EL (cell line): Measurements from ENCODE around the gene LYZL1.
"Not testable (repeated sequence)": the region's sequence is repeated elsewhere in the genome, so short reads cannot be mapped to it uniquely, and the experiment has no call there.

Source experiments
- DNase-seq: peaks from one replicate; pipeline ENCODE4 v3.0.0-alpha.2; 2016

LYZL1 gene

DNA sequence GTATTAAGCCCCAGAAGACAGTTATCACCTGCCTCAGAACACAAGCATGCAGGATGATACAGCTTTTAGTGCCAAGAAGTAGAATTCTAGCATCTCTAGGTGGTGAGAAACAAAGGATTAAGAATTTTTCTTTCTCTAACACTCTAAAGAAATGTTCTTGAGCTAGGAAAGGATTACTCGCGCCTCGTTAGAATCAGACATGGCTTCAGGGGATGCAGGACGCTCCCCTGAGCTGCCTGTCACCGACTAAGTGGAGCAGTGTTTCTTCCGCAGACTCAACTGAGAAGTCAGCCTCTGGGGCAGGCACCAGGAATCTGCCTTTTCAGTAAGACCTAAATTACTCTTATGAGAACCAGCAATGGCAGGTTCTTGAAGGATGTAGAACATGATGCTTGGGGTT is at the start of gene LYZL1:
LYZL1 (plus strand) TSS at position 165 of the 400 bp plus-strand sequence. CDS start 2,798 bp downstream, outside the sequence.
- not testable (repeated sequence) for DNase-seq

DNA sequence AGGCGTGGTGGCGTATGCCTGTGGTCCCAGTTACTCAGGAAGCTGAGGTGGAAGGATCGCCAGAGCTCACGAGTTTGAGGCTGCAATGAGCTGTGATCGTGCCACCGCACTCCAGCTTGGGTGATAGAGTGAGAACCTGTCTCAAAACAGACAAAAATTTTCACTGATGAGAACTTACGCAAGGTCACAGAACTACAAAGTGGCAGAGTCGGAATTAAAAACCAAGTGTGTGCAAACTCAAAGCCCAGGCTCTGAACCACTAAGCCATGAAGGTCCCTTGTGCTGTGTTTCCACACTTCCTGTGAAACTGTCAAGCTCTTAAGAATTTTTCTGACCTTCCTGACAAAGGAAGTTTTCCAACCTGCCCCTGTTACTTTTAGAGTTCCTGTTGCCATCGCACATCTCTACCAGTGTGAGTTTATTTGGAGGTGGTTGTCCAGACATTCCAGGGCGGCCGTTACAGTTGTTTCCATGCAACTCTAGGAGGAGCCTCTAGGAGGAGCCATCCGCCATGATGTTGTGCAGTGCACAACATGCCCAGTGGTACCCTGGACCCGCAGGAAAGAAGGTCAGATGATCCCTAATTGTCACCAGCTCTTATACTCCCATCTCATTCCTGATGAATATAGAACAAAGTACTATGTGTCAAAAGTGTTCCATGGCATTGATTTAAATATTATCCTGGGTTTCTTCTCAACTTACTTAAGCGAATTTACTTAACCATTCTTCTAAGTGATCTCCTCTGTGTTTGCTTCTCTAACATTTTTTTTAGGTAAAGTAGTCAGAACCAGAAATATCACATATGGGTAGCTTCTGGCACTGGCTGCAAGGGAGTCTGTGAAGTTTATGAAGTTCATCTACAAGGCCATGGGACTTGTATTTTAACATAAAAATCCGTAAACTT is 49.0 kb upstream of the LYZL1 start:
- peak; percentile 27 for DNase-seq

DNA sequence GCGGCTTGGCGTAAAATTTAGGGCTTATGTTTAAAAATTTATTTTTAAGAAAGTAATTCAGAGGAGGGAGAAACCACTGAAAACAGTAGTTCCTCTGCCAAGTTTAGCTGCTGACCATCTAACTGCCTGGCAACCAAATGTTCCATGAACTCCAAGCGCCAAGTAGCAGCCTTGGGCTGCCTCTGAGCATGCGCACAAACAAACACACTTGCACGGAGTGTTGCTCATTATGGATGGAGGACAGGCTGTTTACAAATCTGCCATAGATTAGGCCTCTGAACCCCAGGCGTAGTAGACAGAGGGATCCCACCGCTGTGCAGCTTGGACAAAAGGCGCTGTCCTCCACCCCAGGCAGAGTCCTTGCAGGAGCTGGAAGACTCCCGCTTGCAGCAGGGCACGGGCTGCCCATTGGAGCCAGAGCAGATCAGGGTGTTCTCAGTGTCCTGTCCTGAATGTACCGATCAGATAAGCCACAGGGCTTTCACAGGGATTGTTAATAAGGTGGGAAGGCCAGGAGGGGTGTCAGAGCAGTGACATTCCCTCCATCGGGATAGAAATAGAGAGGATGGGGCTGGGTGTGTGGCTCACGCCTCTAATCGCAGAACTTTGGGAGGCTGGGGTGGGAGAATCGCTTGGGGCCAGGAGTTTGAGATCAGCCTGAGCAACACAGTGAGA is 47.7 kb upstream of the LYZL1 start:
- DNase-seq, result no peak

DNA sequence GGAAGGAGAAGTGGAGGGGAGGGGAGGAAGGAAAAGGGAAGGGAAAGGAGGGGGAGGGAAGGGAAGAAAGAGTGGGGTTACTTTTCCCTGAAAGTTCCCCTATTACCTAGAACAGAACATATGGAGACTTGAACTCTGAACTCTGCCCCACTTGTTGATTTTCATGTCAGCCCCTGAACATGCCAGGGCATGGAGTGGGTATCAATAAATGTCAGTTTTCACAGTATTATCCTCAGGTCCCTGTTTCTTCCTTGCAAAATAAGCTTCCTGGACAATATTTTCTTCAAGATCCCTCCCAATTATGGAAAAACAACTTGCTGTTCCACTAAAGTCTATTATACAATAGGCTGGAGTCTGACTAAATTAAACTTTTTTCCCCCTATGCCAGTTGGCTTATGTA is 46.9 kb upstream of the LYZL1 start:
- no peak for DNase-seq

DNA sequence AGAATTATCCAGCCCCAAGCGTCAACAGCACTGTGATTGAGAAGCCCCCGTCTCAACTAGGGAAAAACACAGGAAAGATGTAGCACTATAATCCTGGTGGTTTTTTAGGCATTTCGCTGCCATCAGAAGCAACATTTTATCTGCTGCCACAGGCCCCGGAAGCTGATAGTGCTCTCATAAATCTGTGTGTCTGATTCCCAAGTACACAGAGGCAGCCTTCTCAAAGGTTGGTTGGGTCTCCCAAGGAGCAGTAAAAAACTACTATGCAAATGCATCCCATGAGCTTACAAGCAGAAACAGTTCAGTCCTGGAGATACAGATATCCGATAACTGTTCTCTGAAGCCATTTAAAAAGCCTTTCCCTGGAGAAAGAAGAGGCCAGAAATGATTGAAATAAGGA is 45.8 kb upstream of the LYZL1 start:
- DNase-seq, result no peak

DNA sequence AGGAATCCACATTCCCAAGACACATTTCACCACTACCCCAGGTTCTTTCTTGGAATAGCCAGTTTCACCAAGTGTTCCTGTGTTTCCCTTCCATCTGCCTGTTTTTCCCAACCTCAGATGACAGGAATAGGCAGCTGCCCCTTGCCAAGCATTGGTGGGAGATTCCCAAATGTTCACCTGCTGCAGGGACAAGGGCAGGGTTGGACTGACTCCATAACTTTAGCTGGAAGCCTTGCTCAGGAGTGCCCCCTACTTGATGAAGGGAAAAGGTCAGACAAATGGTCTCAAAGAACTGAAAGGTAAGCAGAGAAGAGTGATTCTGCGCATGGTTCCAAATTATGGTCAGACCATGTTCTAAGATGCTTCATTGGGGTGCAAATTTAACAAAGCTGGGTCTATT is 45.1 kb upstream of the LYZL1 start:
- peak; percentile 32 for DNase-seq

DNA sequence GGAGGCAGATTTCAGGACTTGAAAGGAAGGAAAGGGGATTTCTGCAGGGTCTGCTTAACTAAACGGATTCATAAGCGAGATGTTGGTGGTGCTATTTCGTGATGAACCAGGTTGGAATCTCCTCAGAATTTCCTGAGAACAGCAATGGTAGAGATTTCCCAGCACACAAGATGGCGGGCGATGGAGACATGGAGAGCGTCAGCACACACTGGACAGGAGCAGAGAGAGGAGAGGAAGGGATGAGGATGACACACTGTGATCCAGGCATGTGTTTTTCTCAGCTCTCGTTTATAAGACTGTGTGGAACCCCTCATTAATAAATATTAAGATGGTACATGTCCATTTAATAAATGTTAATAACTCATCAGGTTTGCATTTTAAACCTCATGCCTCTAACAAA is 43.9 kb upstream of the LYZL1 start:
- DNase-seq, result no peak

DNA sequence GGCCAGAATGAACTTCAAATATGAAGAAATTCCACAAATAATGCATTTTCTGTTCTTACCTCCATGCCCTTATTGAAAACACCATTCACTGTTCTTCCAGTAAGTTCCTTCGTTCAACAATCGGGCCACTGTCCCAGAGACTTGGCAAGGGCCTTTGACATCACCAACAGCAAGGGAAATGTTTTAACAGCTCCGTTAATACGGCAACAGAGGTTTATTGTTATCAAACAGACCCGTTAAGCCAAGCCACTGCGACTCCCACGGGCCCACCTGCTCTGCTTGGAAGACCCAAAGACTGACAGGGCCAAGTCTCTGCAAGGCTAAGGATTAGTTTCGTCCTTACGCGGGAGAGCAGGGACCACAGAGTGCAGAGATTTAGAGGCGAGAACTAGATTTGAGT is 43.4 kb upstream of the LYZL1 start:
- no peak for DNase-seq

DNA sequence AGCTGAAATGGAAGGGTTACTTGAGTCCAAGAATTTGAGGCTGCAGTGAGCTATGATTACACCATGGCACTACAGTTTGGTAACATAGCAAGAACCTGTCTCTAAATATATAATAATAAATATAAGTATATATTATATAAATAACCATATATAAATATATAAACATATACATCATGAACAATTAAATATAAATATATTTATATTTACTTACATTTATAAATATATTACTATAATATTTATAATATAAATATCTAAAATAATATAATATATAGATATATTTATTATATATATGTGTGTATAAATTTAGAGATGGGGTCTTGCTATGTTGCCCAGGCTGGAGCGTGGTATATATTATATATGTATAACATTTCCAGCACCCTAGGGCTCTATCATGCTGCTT is 42.4 kb upstream of the LYZL1 start:
- no peak for DNase-seq

DNA sequence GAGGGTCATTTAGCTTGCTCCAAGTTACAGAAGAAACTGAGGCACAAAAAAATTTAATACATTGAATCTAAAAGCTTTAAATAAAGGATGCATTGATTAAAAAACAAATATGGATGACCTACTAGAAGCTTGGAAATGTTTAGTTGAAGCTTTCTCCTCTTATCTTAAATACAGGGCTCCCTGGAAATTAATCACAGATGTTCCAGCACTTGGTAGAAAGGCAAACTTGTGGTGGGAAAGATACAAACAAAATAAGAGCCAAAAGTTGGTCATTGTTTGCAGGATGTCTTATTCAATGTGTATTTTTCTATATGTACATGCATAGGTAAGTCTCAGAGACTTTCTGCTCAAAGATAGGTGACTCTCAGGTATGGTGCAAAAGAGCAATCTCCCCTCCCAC is 40.7 kb upstream of the LYZL1 start:
- DNase-seq, result no peak

DNA sequence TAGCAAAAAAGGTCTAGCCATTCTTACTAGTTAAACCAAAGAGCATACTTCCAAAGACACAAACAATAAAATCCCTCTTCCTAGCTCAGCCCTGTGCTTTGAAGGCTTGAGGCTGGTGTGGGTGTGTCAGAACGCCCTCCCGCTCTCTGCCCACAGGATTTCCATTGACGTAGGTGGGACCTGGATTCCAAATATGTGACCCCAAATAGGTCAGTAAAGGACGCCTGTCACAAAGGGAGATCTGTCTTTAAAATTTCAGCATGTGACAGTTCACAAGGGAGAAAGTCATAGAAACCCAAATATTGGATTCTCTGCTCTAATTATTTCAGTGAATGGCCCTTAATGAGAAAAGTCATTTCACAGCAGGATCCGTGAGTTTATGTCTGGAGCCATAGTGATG is 39.9 kb upstream of the LYZL1 start:
- DNase-seq, result no peak

DNA sequence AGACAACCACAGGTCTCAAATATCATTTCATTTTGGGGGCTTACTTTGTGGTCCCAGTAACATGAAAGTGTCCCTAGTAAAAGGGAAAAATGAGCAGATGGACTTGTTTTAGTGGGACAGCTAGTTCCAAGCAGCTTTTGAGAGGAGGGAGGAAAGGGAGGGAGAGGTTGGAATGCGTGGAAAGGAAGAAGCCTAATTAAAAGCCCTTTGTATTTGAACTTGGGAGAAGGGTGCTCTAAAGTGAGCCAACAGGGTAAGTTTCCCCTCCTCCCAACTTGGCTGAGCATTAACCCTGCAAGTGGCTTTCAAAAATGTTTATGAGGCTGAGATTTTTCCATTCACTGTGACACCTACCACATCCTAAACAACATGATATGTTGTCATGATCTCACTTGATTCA is 38.8 kb upstream of the LYZL1 start:
- no peak for DNase-seq

DNA sequence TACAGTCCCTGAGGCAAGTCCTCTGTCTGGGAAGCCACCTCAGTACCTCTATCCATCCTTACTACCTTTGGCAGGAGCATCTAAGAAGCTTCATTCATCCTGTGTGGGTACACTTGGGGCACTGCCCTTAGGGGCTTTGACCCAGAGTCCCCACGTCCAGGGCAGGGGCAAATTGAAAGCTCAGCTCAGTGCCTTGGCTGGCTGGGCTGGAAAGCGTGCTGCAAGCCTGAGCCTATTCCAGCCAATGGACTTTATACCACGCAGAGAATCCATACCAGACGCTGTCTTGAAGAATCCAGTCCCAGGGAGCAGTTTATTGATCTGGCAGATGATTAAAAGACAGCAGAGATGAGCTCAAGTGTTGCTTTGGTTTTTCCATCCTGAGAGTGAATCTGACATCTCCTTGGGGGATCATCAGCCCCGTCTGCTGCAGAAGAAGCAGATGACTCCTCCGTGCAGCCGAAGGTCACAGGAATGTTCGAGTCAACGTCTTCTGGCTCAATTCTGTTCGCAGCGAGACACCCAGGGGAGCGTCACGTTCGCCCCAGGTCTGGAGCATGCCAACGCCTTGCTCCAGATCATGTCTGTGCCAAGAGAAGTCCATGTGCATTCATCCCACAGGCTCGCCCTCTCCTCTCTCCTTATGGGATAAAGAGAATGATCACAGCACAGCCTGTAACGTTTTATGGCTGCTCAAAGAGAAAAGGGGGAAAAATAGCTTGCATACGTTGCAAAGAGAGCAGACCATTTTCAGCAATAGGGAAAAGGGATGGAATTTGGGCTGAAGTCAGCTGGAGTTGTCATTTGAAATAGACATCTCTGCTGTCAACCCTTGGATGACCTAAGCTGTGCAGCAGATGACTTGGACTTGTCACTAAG is 35.8 kb upstream of the LYZL1 start:
- DNase-seq, result no peak

DNA sequence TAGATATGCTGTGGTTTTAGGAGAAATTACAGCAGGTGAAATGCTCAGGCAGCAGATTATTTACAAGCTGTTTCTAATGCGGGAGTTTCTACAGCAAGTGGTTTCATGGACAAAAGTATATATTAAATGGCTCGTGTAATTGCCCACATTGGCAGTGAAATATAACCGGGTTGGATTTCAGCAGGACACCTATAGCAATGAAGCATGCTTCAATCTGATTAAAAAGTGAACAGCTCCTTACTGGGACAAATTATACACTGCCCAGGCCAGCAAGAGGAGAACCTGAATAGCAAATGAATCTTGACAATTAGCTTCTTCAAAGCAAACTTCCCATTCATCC is 35.2 kb upstream of the LYZL1 start:
- no peak for DNase-seq

DNA sequence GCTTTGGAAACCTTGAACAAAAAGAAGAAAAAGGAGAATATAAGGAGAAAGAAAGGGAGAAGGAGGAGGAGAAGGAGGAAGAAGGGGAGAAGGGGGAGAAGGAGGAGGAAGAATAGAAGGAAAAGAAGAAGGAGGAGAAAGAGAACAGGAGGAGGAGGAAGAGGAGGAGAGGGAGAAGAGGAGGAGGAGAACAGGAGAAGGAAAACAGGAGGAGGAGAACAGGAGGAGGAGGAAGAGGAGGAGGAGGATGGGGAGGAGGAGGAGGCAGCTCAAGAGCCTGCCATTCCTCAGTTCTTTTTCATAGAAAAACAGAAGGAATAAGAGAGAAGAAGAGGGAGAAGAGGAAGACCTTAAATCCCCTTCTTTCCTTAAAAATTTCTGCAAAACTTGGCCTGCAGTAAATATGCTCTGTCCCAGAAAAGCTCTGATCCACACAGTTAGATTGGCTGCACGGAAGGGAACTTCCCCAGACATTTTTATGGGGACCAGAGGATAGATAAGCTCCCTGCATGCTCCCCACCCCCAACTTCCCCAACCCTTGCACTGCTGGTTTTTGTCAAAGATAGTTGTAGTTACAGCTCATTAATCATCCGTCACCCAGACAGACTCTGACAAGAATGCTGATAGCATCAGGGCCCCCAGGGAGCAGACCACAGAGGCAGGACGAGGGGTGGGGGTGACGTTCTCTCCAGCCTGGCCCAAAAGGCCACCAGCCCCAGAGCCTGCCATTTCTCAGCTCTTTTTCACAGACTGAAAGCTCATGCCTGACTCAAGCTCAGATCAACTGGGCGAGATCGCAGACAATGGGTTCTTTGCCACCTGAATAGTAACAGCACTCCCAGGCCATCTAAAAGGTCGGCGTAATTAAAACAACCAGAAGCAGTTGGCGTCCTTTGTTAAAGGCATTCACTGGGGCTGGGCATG is 34.5 kb upstream of the LYZL1 start:
- DNase-seq, result peak; percentile 38

DNA sequence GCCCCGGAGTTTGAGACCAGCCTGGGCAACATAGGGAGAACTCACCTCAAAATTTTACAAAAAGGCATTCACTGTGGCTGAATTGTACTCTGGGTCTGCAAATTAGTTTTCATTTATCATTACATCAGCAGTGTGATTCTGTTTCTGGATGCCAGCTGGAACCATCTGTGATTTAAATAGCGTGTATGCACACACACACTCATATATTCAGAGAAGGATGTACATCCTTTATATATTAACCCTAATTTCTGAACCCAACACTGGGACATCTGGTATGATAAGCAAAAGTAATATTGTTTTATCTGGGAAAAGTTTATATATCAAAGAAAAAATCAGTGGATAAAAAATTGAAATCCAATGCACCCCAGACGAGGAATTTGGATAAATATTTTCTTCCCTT is 33.8 kb upstream of the LYZL1 start:
- no peak for DNase-seq

DNA sequence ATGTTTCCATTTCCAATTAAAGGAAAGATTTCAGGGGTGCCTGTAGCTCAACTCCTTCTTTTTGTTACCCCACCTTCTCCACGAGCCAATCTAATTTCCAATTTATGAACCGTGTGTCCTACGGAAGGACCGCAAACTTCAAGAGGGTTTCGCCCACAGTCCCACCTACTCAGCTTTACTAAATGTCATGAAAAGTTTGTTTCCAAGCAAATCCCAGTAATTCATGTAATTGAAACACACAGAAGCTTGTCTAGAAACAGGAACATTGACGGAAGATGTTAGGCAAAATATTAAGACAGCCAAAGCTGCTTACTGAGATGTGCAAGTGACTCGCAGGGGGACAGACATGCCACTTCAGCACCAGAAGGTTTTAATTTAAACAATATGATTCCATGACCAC is 32.9 kb upstream of the LYZL1 start:
- DNase-seq, result no peak

DNA sequence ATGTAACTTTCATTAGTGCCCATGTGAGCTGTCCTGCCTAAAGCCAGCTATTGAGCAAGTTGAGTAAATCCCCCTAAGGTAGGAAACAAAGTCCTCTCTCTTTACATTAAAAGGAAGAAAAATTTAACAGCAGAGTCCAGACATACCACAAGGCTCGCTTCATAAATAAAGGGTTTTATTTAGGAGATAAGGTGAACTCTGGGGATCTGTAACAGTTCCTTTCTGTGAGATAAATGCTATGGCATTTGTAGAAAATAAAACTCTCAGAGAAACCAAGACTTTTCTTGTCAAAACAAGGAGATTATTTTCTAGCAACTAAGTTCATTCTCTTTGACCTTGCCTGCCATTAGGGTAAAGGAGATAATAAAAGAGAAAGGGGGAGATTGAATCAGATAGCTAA is 32.3 kb upstream of the LYZL1 start:
- no peak for DNase-seq

DNA sequence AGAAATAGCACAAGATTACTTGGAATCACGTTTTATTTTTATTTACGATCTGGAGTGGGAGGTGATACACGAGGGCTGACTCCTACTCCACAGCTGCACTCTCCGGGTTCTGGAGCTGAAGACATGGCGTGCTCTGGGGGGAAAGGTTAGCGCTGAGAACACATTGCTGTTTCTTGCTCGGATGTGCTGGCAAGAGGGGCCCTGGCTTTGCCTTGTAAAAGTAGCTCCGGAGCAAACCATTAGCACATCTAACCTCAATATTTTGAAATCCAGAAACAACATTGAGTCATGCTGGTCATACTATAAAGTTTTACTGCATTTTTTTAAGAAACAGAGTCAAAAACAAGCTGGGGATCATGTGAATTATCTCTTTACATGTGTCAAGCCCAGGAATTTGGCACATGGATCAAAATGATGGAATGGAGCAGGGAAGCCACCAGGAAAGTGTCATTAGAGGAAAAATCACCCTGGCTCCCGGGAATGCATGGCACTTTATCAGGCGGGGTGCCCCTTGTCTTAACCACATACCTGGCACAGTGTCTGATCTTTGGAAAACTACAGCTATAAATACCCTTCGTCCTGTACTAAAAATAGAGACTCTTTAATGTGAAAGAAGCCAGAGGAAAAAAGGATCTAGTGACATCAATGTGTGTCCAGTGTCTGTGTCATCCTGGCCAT is 31.6 kb upstream of the LYZL1 start:
- peak; percentile 93 for DNase-seq

DNA sequence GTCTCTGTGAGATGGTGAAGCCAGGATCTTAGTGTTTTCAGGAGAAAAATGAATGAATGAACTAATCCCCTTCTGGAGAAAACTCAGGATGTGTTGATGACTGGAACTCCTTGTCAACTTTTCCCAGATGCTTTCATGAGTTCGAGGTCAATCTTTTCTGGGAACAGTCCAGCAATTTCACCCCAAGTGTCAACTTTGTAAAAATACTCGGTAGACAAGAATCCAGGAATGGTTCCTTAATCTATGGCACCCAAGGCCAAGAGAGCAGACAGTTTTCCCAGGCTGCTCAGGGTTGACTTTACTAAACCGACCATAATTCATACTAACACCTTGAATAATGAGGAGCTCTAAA is 31.1 kb upstream of the LYZL1 start:
- DNase-seq, result no peak

DNA sequence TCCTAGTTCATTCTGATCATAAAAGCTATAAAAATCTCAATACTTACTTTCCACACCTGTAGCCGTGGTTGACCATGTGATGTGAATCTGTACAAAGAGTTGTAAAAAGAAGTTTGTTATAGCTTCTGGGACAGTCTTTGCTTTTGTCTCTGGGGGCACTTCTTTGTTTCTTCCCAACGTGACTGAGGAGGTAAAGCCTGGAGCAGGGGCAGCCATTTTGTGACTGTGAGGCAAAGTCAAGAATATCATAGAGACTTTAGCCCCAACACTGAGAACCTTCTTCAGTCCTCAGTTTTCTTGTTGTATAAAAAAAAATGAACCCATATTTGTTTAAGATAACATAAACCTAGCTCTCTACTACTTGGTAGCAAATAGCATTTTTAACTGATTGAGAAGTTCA is 29.4 kb upstream of the LYZL1 start:
- no peak for DNase-seq

DNA sequence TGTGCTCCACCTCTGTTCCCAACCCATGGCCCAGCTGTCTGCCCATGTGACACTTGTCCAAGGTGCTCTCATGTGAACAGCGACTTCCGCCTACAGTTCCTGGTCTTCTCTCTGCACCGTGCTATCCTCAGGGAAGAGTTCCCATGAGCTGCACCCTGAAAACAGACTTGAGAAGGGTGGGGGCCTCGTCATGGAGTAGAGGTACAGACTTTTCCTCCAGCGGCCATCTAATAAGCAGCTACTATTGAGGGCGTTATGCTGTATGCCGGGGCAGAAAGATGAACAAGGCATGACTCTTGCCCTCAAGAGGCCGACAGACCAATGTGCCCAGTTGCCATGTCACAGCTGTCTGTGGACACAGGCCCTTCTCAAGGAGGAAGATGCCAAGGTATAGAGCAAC is 25.4 kb upstream of the LYZL1 start:
- DNase-seq, result no peak
